HG03571 (cell line): ENCODE measurements around the gene CTTNBP2.

Experiments
- ATAC-seq: cut with Tn5 transposase; IDR thresholded peaks from one replicate; pipeline ENCODE4 v1.9.1; 2021; ENCODE audit not compliant: unreplicated experiment

The CTTNBP2 gene

GRCh38 chr7:117824592-117824991 lies 48.6 kb downstream of the CTTNBP2 start:
- ATAC-seq: no peak

DNA sequence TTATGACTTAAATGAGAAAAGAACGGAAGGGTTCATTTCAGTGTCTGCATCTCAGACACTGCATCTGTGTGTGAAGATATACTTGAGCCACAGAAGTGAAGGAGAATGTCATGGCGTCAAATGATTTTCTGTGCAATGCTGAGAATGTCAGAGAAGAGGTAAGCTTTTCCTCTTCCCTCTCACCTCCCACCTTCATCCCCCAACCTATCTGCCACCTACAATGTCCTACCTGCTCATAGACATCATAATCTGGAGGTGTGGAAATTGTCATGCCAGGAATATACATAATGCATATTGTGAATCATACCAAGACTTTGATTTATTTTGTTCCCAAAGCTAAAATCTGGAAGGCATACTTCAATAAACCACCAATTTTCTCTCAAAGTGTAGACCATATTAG lies 53.7 kb downstream of the CTTNBP2 start:
- ATAC-seq: no peak

DNA sequence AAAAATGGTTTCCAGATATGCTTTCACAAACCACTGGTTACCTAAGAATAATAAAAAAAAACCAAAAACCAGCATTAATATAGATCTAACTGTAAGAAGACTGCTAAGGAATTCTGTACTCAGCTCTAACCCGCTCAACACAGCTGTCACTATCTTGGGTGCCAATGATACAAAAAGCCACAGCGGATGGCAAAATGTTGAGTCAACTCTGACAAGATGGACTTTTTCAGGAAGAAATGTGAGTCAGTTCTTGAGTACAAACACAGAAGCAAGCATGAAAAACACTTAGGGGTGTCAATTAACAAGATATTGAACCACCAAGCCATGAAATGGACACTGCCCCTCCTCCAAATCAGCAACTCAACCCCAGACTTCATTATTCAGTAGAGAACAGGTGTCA lies 55.0 kb downstream of the CTTNBP2 start:
- ATAC-seq: no peak

GRCh38 chr7:117816727-117817126 lies 56.5 kb downstream of the CTTNBP2 start:
- no peak for ATAC-seq

DNA sequence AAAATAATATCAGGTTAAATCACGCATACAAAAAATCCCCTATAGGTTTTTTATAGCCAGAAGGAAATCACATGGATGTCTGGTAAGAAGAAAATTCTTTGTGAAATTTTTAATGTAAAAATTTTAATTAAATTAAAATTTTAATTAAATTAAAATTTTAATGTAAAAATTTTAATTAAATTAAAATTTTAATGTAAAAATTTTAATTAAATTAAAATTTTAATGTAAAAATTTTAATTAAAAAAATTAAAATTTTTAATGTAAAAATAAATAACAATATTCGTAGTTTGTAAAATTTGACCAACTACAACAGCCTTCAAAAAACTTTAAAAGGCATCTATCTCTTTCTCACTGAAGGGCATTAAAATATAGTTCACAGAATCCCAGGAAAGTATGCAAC lies 61.5 kb downstream of the CTTNBP2 start:
- ATAC-seq: no peak

DNA sequence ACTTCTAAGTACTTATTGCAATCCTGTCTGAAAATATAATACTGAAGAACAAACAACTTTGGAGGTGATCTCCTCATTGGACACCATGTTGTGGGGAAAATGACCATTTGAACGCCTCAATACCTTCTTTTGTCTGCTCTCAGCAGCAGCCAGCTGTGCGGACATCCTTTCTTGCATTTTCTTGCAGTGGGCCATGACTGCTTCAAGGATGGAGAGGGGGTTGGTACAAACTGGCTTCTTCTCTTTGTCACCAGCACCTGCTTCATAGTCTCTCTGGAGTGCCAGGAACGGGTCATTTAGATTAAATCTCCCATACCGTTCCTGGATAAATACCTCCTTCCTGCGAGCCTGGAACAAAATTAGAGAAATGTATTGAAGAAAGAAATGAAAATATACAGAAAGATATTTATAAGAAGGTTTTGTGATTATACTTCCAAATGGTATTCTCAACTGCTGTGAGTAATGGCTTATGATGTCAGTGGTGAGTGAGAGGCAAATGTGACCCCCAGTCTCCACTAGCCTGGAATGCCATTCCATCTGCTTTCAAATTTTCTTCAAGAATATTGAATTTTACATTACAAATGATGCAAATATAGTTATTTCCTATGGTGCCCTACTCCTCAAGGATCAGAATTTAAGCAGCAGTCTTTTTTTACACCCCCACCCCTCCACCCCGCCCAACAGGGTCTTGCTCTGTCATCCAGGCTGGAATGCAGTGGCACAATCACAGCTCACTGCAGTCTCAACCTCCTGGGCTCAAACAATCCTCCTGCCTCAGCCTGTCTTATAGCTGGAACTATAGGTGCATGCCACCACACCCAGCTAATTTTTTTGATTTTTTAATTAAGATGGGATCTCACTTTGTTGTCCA lies 62.4 kb downstream of the CTTNBP2 start:
- ATAC-seq: no peak

- peak; percentile 68 for ATAC-seq
Observed at GRCh38 chr7:117809958-117810357, 63.3 kb downstream of the CTTNBP2 start.

DNA sequence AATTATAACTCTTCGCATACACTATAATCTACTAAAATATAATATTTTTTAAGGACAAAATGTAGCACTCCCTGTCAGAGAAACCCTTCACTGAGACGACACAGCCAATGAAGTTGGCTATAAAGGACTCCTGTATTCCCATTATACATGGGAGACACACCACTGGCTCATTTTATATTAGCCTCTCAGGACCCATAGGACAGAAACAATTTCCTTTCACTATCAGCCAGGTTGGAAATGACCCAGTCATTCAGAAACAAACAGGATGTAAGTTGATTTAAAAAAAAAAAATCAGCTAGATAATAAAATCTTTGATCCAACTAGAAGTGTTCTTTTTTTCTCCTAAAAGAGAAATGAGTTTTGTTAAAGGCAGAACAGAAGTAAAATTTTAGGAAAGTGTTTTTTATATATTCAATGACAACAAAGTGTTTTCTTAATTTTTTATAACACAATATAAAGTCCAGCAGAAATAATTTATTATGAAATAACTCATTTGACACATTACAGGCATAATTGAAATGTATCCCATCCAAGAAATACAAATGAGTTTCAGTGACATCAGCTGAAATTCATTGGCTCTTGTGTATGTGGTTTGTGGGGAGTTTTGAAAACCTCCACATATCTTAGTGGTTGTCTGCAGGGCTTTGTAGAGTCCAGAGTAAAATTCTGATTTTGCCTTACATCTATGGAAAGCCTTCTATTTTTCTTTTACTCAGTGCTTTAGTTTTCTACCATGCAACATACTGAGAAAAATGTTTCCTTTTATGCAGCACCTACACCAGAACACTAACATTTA lies 64.1 kb downstream of the CTTNBP2 start:
- no peak for ATAC-seq

- ATAC-seq: no peak
Observed at GRCh38 chr7:117808341-117808757, 64.9 kb downstream of the CTTNBP2 start.

GRCh38 chr7:117807676-117808075 lies 65.6 kb downstream of the CTTNBP2 start:
- ATAC-seq: no peak

- ATAC-seq: no peak
Observed at GRCh38 chr7:117806011-117806410, 67.2 kb downstream of the CTTNBP2 start.

GRCh38 chr7:117805241-117805640 lies 68.0 kb downstream of the CTTNBP2 start:
- ATAC-seq: no peak

DNA sequence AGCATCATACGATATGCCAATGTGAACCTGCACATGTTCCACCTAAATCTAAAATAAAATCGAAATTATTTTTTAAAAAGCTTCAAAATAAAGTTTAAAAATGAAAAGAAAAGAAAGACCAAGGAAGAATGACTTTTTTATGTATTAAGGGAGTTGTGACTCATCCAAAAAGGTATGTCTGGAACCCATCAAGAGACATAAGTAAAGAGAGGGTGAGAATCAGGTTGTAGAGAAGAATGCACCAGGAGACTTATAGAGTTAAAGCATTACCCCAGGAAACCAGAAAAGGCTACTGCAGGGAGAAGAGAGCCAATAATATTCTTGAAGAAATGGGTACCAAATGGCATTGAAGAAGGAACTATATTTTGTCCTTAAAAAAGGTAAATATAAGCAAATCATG lies 69.8 kb downstream of the CTTNBP2 start:
- no peak for ATAC-seq

DNA sequence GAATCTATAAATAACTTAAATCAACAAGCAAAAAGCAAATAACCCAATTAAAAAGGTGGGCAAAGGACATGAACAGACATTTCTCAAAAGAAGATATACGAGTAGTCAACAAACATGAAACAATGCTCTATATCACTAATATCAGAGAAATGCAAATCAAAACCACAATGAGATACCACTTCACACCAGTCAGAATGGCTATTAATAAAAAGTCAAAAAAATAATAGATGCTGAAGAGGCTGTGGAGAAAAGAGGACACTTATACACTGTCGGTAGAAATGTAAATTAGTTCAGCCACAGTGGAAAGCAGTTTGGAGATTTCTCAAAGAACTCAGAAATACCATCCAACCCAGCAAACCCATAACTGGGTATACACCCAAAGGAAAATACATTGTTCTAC lies 70.6 kb downstream of the CTTNBP2 start:
- ATAC-seq: no peak

- ATAC-seq: no peak
Observed at GRCh38 chr7:117800841-117801240, 72.4 kb downstream of the CTTNBP2 start.

GRCh38 chr7:117800406-117800805 lies 72.8 kb downstream of the CTTNBP2 start:
- ATAC-seq: no peak

DNA sequence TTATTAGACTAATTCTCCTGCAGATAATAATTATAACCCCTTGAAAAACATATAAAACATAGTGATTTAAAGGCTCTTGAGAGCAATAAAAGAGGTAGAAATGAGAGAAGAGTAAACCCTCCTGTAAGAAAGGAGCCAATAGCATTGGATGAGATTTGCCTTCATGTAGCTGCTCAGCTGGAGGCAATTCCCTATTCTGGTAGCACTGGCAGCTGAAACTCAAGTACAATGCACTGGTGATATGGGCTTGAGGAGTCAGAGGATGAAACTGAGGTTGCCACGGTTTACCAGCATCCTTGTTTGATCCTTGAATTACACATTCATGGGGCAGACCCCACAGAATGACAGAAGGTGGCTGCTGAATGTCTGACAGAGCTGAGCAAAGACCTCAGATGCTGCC lies 76.4 kb downstream of the CTTNBP2 start:
- no peak for ATAC-seq

- ATAC-seq: no peak
Observed at GRCh38 chr7:117793976-117794375, 79.3 kb downstream of the CTTNBP2 start.

DNA sequence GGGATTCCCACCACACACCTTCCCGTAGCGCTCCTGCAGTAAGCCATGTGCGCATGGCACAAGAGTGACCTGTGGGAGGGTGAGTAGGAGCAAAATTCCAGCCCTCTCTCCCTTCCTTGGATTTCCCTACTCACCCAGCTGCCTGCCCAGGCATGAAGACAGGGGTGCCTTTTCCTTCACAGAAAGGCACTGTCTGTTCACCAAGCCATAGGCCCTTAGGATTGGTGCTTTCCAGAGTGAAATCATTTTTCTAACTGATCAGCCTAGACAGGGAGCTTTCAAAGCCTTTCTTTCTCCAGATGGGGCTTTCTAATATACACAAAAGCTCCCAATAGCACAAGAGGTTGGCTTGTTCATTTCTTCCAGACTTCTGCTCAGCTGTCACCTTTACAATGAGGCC lies 79.7 kb downstream of the CTTNBP2 start:
- ATAC-seq: no peak

DNA sequence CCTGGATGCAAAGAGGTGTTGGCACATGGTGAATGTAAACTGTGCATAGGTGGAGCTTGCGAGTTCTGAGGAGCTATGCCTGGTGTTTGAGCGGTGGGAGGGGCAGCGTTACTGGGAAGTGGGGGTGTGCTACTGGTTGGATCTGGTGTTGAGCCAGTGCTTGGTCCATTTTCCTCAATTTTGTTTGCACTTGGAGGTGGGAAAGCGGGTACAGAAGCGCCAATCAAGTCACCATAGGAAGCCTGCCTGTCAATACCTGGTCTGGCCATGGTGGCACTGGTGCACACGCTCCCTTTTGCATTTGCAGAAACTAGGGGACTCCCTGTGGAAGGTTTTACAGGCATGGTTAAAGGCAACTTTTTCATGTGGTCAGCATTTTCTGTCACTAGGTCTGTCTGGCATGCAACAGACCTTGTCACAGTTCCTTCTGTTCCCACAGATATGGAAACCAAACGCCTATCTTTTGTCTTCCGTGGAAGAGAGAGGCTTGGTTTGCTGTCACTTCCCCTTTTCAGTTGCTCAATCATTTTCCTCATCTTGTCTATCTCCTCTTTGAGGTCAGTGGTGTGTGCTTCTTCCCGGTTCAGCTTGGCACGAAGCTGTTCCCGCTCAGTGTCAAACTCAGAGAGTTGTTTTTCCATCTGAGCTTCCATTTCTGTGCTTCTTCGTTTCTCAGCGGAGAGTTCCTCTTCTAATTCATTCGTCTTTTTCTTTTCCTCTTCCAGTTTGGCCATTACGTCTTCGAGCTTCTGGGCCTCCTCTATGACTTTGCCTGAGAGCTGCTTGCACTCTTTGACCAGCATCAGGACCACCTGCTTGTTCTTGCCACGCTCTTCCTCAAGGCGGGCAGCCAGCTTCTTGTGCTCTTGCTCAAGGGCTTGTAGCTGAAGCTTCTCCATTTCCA lies 81.1 kb downstream of the CTTNBP2 start:
- ATAC-seq: peak; percentile 60

- no peak for ATAC-seq
Observed at GRCh38 chr7:117790731-117791130, 82.5 kb downstream of the CTTNBP2 start.
